Neural crest cell (in vitro differentiated cells): ENCODE results near the gene ADAMTS17. TPM values are rescaled to one million over a fixed set of nuclear protein-coding genes. Genes with fewer than 3 reads are reported as not detected.

Experiments used
- DNase-seq: peaks from one replicate; pipeline ENCODE4 v3.0.0; 2021; ENCODE audit warnings: low read depth, mixed read lengths, low spot score
- H3K27ac Mint-ChIP-seq: one replicate; pipeline ENCODE4 v1.8.0; 2021; ENCODE audit warnings: mild to moderate bottlenecking, mixed read lengths; ENCODE audit not compliant: unreplicated experiment
- H3K27me3 Mint-ChIP-seq: 2 replicates; pipeline ENCODE4 v1.8.0; 2021; ENCODE audit warnings: low read depth, mild to moderate bottlenecking, mixed read lengths
- H3K36me3 Mint-ChIP-seq: 2 replicates; pipeline ENCODE4 v1.8.0; 2021; ENCODE audit warnings: low read depth, mild to moderate bottlenecking, mixed read lengths
- H3K4me1 Mint-ChIP-seq: 2 replicates; pipeline ENCODE4 v1.8.0; 2021; ENCODE audit warnings: mixed read lengths
- H3K4me3 Mint-ChIP-seq: one replicate; pipeline ENCODE4 v1.8.0; 2021; ENCODE audit warnings: mild to moderate bottlenecking, mixed read lengths
- H3K9me3 Mint-ChIP-seq: 2 replicates; pipeline ENCODE4 v1.8.0; 2021; ENCODE audit warnings: mixed read lengths
- CTCF ChIP-seq: fragments of 200-600 bp; sonication (generic); conservative IDR thresholded peaks from 2 replicates; pipeline ENCODE4 v1.5.0; 2021; ENCODE audit warnings: antibody characterized with exemption, mild to moderate bottlenecking
- total RNA-seq: library from RNA; stranded (reverse); gene quantifications from 2 replicates; pipeline ENCODE4 v1.2.1, GENCODE V29; 2021

Gene ADAMTS17
- total RNA-seq, 1 donor from 2014 or later: 2.3 TPM

GRCh38 chr15:100330629-100331215 lies 11.1 kb downstream of the ADAMTS17 start:
- H3K27ac Mint-ChIP-seq: no peak overlapping the region
- no peak for TF ChIP-seq CTCF
- H3K4me1 Mint-ChIP-seq: no peaks in the 10 kb centered on the region
- H3K27me3 Mint-ChIP-seq: peaks cover 5% of the 10 kb centered on the region
- no peaks in the 10 kb centered on the region for H3K36me3 Mint-ChIP-seq
- no peak overlapping the region for H3K4me3 Mint-ChIP-seq
- no peak for DNase-seq
- no peaks in the 10 kb centered on the region for H3K9me3 Mint-ChIP-seq

- Mint-ChIP-seq H3K9me3 (no peaks in the 10 kb centered on the region), H3K36me3 (no peaks in the 10 kb centered on the region), H3K27ac (peak overlapping the region; percentile 50), H3K27me3 (peaks cover 5% of the 10 kb centered on the region), H3K4me1 (no peaks in the 10 kb centered on the region), H3K4me3 (no peak overlapping the region)
- TF ChIP-seq CTCF: no peak
- no peak for DNase-seq
Observed at GRCh38 chr15:100330221-100330620, 11.6 kb downstream of the ADAMTS17 start.

- H3K4me3 Mint-ChIP-seq: no peak overlapping the region
- no peak for DNase-seq
- TF ChIP-seq CTCF: no peak
- H3K4me1 Mint-ChIP-seq: no peaks in the 10 kb centered on the region
- H3K9me3 Mint-ChIP-seq: no peaks in the 10 kb centered on the region
- no peaks in the 10 kb centered on the region for H3K36me3 Mint-ChIP-seq
- no peak overlapping the region for H3K27ac Mint-ChIP-seq
- H3K27me3 Mint-ChIP-seq: peaks cover 5% of the 10 kb centered on the region
Observed at GRCh38 chr15:100328796-100329195, 13.0 kb downstream of the ADAMTS17 start.

GRCh38 chr15:100318880-100319279 lies 22.9 kb downstream of the ADAMTS17 start:
- TF ChIP-seq CTCF: no peak
- no peak for DNase-seq
- no peak overlapping the region for H3K4me3 Mint-ChIP-seq
- peaks cover 4% of the 10 kb centered on the region for H3K9me3 Mint-ChIP-seq
- no peaks in the 10 kb centered on the region for H3K4me1 Mint-ChIP-seq
- no peaks in the 10 kb centered on the region for H3K36me3 Mint-ChIP-seq
- H3K27ac Mint-ChIP-seq: no peak overlapping the region
- H3K27me3 Mint-ChIP-seq: no peaks in the 10 kb centered on the region

- Mint-ChIP-seq H3K9me3 (peaks cover 2% of the 10 kb centered on the region), H3K27me3 (no peaks in the 10 kb centered on the region), H3K4me1 (no peaks in the 10 kb centered on the region), H3K4me3 (no peak overlapping the region), H3K27ac (no peak overlapping the region), H3K36me3 (no peaks in the 10 kb centered on the region)
- no peak for TF ChIP-seq CTCF
- no peak for DNase-seq
Observed at GRCh38 chr15:100314809-100315400, 26.9 kb downstream of the ADAMTS17 start.
